Measurements from ENCODE around the gene ABCC9. TPM values are rescaled to one million over a fixed set of nuclear protein-coding genes. Genes with fewer than 3 reads are reported as not detected.

The ABCC9 gene
- total RNA-seq, 1 experiment from 2014 or later = 0.03 TPM

- ChIA-PET CTCF (no interaction called here), POLR2A (no interaction called here)
- Histone ChIP-seq H3K4me3 (ENCODE audit: low read depth in 2 of 2, low read length in 2 of 2) (no peak overlapping the region), H3K27ac (ENCODE audit: low read length) (no peak overlapping the region), H3K36me3 (ENCODE audit: control insufficient read depth, insufficient read depth, low read length) (no peaks in the 10 kb centered on the region), H3K4me1 (ENCODE audit: control insufficient read depth, insufficient read depth, low read length) (no peaks in the 10 kb centered on the region), H3K9me3 (ENCODE audit: control insufficient read depth, insufficient read depth, low read depth, low read length) (no peaks in the 10 kb centered on the region), H3K27me3 (ENCODE audit: control insufficient read depth, insufficient read depth, low read length) (no peaks in the 10 kb centered on the region; the same call in 1 of the 2 replicates)
- no peak for DNase-seq (ENCODE audit: low read depth, low spot score)
- no peak for ATAC-seq
- intact Hi-C loops (cut with micrococcal nuclease; ENCODE audit: unreplicated experiment) (no loop called here), in situ Hi-C loops (cut with HindIII; ENCODE audit: low pct_unique_long_range_greater_than_20kb, low sequenced_read_pairs) (no loop called here)
- BruUV-seq (replicated peaks) = no TSS peak
- TF ChIP-seq REST (IDR thresholded peaks at IDR 0.05; ENCODE audit: insufficient read depth in 1 of 2, low read depth in 2 of 2, low read length in 1 of 2) (no peak), SIN3A (IDR thresholded peaks at IDR 0.05; ENCODE audit: borderline replicate concordance, insufficient read depth, low read depth, low read length) (no peak), POLR2AphosphoS5 (IDR thresholded peaks at IDR 0.05; ENCODE audit: low read depth, low read length) (no peak), TCF7L2 (IDR thresholded peaks at IDR 0.05; ENCODE audit: low read depth, low read length) (no peak)
- TF ChIP-seq, protein P1, sequence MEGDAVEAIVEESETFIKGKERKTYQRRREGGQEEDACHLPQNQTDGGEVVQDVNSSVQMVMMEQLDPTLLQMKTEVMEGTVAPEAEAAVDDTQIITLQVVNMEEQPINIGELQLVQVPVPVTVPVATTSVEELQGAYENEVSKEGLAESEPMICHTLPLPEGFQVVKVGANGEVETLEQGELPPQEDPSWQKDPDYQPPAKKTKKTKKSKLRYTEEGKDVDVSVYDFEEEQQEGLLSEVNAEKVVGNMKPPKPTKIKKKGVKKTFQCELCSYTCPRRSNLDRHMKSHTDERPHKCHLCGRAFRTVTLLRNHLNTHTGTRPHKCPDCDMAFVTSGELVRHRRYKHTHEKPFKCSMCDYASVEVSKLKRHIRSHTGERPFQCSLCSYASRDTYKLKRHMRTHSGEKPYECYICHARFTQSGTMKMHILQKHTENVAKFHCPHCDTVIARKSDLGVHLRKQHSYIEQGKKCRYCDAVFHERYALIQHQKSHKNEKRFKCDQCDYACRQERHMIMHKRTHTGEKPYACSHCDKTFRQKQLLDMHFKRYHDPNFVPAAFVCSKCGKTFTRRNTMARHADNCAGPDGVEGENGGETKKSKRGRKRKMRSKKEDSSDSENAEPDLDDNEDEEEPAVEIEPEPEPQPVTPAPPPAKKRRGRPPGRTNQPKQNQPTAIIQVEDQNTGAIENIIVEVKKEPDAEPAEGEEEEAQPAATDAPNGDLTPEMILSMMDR (IDR thresholded peaks at IDR 0.05) = no peak
These were observed 176.3 kb downstream of the ABCC9 start for GRCh38 chr12:21764950-21765349.

GRCh38 chr12:21764065-21764464 lies 177.2 kb downstream of the ABCC9 start:
- in situ Hi-C loops (cut with HindIII; ENCODE audit: low pct_unique_long_range_greater_than_20kb, low sequenced_read_pairs) (no loop called here), intact Hi-C loops (cut with micrococcal nuclease; ENCODE audit: unreplicated experiment) (no loop called here)
- no TSS peak for BruUV-seq (replicated peaks)
- ATAC-seq (no peak), DNase-seq (ENCODE audit: low read depth, low spot score) (no peak)
- Histone ChIP-seq H3K9me3 (ENCODE audit: control insufficient read depth, insufficient read depth, low read depth, low read length) (no peaks in the 10 kb centered on the region), H3K4me3 (ENCODE audit: low read depth in 2 of 2, low read length in 2 of 2) (no peak overlapping the region), H3K4me1 (ENCODE audit: control insufficient read depth, insufficient read depth, low read length) (no peaks in the 10 kb centered on the region), H3K27me3 (ENCODE audit: control insufficient read depth, insufficient read depth, low read length) (no peaks in the 10 kb centered on the region; the same call in 1 of the 2 replicates), H3K27ac (ENCODE audit: low read length) (no peak overlapping the region), H3K36me3 (ENCODE audit: control insufficient read depth, insufficient read depth, low read length) (no peaks in the 10 kb centered on the region)
- POLR2A ChIA-PET = no interaction called here
- TF ChIP-seq SIN3A (IDR thresholded peaks at IDR 0.05; ENCODE audit: borderline replicate concordance, insufficient read depth, low read depth, low read length) (no peak), POLR2AphosphoS5 (IDR thresholded peaks at IDR 0.05; ENCODE audit: low read depth, low read length) (no peak), REST (IDR thresholded peaks at IDR 0.05; ENCODE audit: insufficient read depth in 1 of 2, low read depth in 2 of 2, low read length in 1 of 2) (no peak), TCF7L2 (IDR thresholded peaks at IDR 0.05; ENCODE audit: low read depth, low read length) (no peak)
- TF ChIP-seq, protein P1 (IDR thresholded peaks at IDR 0.05) = no peak
- CTCF ChIA-PET = no interaction called here
